Neural cell (in vitro differentiated cells): ENCODE measurements around the gene HOXB7. TPM values are rescaled to one million over a fixed set of nuclear protein-coding genes. Genes with fewer than 3 reads are reported as not detected.

Experiments
- H2AFZ ChIP-seq: fragments of 200-600, 300-800 bp; sonication (generic), shearing (Covaris generic); 2 replicates; pipeline ENCODE4 v1.6.0; 2014; ENCODE audit warnings: low read depth, mild to moderate bottlenecking, antibody characterized with exemption, low read length, moderate library complexity
- H3F3A ChIP-seq: fragments of 200-600 bp; shearing (Covaris generic); 2 replicates; pipeline ENCODE4 v1.6.1; 2016; ENCODE audit warnings: mild to moderate bottlenecking, moderate library complexity, mixed read lengths, antibody characterized with exemption, low read length; ENCODE audit not compliant: insufficient read depth, poor library complexity, severe bottlenecking
- H3K27ac ChIP-seq: fragments of 200-600, 300-800 bp; sonication (generic), shearing (Covaris generic); 2 replicates; pipeline ENCODE4 v1.5.1; 2014; ENCODE audit warnings: mild to moderate bottlenecking, low read length, moderate library complexity
- H3K27me3 ChIP-seq: fragments of 300-800, 200-600 bp; sonication (generic), shearing (Covaris generic); 2 replicates; pipeline ENCODE4 v1.6.0; 2014; ENCODE audit warnings: mild to moderate bottlenecking, low read depth, low read length, moderate library complexity; ENCODE audit not compliant: insufficient read depth
- H3K36me3 ChIP-seq: fragments of 300-800, 200-600 bp; sonication (generic), shearing (Covaris generic); 2 replicates; pipeline ENCODE4 v1.5.1; 2014; ENCODE audit warnings: mild to moderate bottlenecking, antibody characterized with exemption, low read length, moderate library complexity; ENCODE audit not compliant: insufficient read depth
- H3K4me2 ChIP-seq: fragments of 300-800, 200-600 bp; sonication (generic), shearing (Covaris generic); 2 replicates; pipeline ENCODE4 v1.6.0; 2014; ENCODE audit warnings: mild to moderate bottlenecking, low read length
- H3K4me3 ChIP-seq: fragments of 300-800, 200-600 bp; sonication (generic), shearing (Covaris generic); 2 replicates; pipeline ENCODE4 v1.5.1; 2014; ENCODE audit warnings: mild to moderate bottlenecking, low read length, moderate library complexity
- H3K79me2 ChIP-seq: fragments of 200-600 bp; shearing (Covaris generic); replicated peaks from 2 replicates; pipeline ENCODE4 v1.6.0; 2014; ENCODE audit warnings: mild to moderate bottlenecking, low read length, moderate library complexity; ENCODE audit not compliant: insufficient read depth
- H3K9ac ChIP-seq: fragments of 300-800, 200-600 bp; sonication (generic), shearing (Covaris generic); 2 replicates; pipeline ENCODE4 v1.6.1; 2016; ENCODE audit warnings: mild to moderate bottlenecking, low read length, mixed read lengths
- H3K9me2 ChIP-seq: fragments of 200-600 bp; shearing (Covaris generic); 2 replicates; pipeline ENCODE4 v1.6.1; 2016; ENCODE audit warnings: mild to moderate bottlenecking, low read length, mixed read lengths; ENCODE audit not compliant: insufficient read depth
- H3K9me3 ChIP-seq: fragments of 200-600, 300-800 bp; sonication (generic), shearing (Covaris generic); 2 replicates; pipeline ENCODE4 v1.6.1; 2016; ENCODE audit warnings: mild to moderate bottlenecking, mixed run types, low read length, moderate library complexity, mixed read lengths
- H4K20me1 ChIP-seq: fragments of 200-600 bp; shearing (Covaris generic); 2 replicates; pipeline ENCODE4 v1.6.1; 2016; ENCODE audit warnings: mild to moderate bottlenecking, mixed run types; ENCODE audit not compliant: insufficient read depth
- EP300 ChIP-seq: fragments of 450-650 bp; conservative IDR thresholded peaks from 2 replicates; pipeline ENCODE4 v1.6.1; 2014; ENCODE audit warnings: antibody characterized with exemption, mild to moderate bottlenecking, moderate library complexity; ENCODE audit not compliant: poor library complexity, severe bottlenecking
- EZH2 ChIP-seq: fragments of 200-600, 300-800 bp; shearing (Covaris generic), sonication (generic); IDR thresholded peaks from 2 replicates; pipeline ENCODE4 v1.6.1; 2014; ENCODE audit warnings: antibody characterized with exemption, low read length, borderline replicate concordance, mild to moderate bottlenecking; ENCODE audit not compliant: insufficient read depth, poor library complexity, severe bottlenecking
- MXI1 ChIP-seq: fragments of 450-650 bp; conservative IDR thresholded peaks from 2 replicates; pipeline ENCODE4 v1.6.1; 2014; ENCODE audit warnings: antibody characterized with exemption, mild to moderate bottlenecking; ENCODE audit not compliant: poor library complexity, severe bottlenecking
- POLR2AphosphoS5 ChIP-seq: IDR thresholded peaks from 2 replicates; pipeline ENCODE4 v1.6.1; 2012
- RAD21 ChIP-seq: fragments of 450-650 bp; conservative IDR thresholded peaks from 2 replicates; pipeline ENCODE4 v1.6.1; 2014; ENCODE audit warnings: antibody characterized with exemption, mild to moderate bottlenecking, moderate library complexity
- SMC3 ChIP-seq: fragments of 450-650 bp; conservative IDR thresholded peaks from 2 replicates; pipeline ENCODE4 v1.6.1; 2014; ENCODE audit warnings: antibody characterized with exemption, mild to moderate bottlenecking, moderate library complexity; ENCODE audit not compliant: poor library complexity
- TAF1 ChIP-seq: IDR thresholded peaks from 2 replicates; pipeline ENCODE4 v1.6.1; 2012; ENCODE audit warnings: low read depth
- polyA plus RNA-seq: library from polyadenylated mRNA; depleted of rRNA; stranded (reverse); fragments of >200 nt; gene quantifications from 2 replicates; pipeline ENCODE4 v1.2.3, GENCODE V29; 2014
- TF ChIP-seq, protein P1 (sequence below): fragments of 450-650 bp; IDR thresholded peaks from 2 replicates; pipeline ENCODE4 v1.5.1; 2014; ENCODE audit warnings: antibody characterized with exemption, mild to moderate bottlenecking, moderate library complexity; ENCODE audit not compliant: poor library complexity, severe bottlenecking
- TF ChIP-seq, protein P2 (sequence below): IDR thresholded peaks from 2 replicates; pipeline ENCODE4 v1.6.1; 2012; ENCODE audit warnings: borderline replicate concordance

HOXB7 gene
- polyA plus RNA-seq, 1 donor from 2014 or later: not detected

DNA sequence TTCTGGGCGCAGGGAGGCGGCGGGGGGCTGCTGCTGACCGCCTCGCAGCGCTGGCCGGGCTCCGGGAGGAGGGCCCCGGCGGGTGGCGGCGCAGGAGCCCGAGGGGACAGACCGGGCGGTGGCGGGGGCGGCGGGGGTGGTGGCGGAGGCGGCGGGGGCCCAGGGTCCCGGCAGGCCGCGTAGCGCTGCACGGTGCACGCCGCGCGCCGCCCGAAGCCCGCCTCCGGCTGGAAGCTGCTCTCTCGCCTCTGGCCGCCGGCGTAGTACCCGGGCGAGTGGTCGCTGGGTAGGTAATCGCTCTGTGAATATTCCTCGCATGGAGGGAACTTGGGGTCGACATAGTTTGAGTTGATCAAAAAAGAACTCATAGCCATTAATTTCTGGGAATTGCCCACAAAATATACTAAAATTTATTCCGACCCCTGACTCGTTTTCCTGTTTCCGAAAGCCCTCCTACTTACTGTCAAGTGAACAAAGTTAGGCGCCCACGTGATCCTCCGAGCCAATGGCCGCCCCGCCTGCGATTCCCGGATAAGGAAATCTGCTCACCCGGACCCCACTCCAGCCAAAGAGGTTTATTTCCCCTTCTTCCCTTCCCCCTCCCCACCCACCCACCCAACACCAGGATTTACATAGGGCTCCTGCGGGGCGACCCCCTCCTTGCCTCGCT lies 32.7 kb downstream of the HOXB7 start, which contains the start of gene HOXB4:
Gene HOXB4 (minus strand): TSS at position 405 of the 670 bp plus-strand sequence. CDS start 31 bp downstream, at position 374.
- Histone ChIP-seq H3K4me2 (no peak within 1 kb of the TSS), H3K4me3 (no peak within 1 kb of the TSS), H3K9ac (no peak within 1 kb of the TSS), H4K20me1 (no peaks in the 10 kb centered on the region), H2AFZ (no peak within 1 kb of the TSS), H3K79me2 (no peaks in the 10 kb centered on the region), H3K9me2 (no peaks in the 10 kb centered on the region), H3K27ac (no peak within 1 kb of the TSS), H3K9me3 (no peaks in the 10 kb centered on the region), H3K27me3 (peaks cover 98% of the 10 kb centered on the region), H3F3A (no peaks in the 10 kb centered on the region), H3K36me3 (no peaks in the 10 kb centered on the region)
- TF ChIP-seq, protein P1, sequence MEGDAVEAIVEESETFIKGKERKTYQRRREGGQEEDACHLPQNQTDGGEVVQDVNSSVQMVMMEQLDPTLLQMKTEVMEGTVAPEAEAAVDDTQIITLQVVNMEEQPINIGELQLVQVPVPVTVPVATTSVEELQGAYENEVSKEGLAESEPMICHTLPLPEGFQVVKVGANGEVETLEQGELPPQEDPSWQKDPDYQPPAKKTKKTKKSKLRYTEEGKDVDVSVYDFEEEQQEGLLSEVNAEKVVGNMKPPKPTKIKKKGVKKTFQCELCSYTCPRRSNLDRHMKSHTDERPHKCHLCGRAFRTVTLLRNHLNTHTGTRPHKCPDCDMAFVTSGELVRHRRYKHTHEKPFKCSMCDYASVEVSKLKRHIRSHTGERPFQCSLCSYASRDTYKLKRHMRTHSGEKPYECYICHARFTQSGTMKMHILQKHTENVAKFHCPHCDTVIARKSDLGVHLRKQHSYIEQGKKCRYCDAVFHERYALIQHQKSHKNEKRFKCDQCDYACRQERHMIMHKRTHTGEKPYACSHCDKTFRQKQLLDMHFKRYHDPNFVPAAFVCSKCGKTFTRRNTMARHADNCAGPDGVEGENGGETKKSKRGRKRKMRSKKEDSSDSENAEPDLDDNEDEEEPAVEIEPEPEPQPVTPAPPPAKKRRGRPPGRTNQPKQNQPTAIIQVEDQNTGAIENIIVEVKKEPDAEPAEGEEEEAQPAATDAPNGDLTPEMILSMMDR: no peak
- TF ChIP-seq RAD21: no peak
- TF ChIP-seq SMC3: no peak
- TF ChIP-seq MXI1: no peak
- TF ChIP-seq EZH2: no peak
- no peak for TF ChIP-seq POLR2AphosphoS5
- TF ChIP-seq, protein P2, sequence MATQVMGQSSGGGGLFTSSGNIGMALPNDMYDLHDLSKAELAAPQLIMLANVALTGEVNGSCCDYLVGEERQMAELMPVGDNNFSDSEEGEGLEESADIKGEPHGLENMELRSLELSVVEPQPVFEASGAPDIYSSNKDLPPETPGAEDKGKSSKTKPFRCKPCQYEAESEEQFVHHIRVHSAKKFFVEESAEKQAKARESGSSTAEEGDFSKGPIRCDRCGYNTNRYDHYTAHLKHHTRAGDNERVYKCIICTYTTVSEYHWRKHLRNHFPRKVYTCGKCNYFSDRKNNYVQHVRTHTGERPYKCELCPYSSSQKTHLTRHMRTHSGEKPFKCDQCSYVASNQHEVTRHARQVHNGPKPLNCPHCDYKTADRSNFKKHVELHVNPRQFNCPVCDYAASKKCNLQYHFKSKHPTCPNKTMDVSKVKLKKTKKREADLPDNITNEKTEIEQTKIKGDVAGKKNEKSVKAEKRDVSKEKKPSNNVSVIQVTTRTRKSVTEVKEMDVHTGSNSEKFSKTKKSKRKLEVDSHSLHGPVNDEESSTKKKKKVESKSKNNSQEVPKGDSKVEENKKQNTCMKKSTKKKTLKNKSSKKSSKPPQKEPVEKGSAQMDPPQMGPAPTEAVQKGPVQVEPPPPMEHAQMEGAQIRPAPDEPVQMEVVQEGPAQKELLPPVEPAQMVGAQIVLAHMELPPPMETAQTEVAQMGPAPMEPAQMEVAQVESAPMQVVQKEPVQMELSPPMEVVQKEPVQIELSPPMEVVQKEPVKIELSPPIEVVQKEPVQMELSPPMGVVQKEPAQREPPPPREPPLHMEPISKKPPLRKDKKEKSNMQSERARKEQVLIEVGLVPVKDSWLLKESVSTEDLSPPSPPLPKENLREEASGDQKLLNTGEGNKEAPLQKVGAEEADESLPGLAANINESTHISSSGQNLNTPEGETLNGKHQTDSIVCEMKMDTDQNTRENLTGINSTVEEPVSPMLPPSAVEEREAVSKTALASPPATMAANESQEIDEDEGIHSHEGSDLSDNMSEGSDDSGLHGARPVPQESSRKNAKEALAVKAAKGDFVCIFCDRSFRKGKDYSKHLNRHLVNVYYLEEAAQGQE: no peak
- TF ChIP-seq EP300: no peak
- TF ChIP-seq TAF1: no peak

DNA sequence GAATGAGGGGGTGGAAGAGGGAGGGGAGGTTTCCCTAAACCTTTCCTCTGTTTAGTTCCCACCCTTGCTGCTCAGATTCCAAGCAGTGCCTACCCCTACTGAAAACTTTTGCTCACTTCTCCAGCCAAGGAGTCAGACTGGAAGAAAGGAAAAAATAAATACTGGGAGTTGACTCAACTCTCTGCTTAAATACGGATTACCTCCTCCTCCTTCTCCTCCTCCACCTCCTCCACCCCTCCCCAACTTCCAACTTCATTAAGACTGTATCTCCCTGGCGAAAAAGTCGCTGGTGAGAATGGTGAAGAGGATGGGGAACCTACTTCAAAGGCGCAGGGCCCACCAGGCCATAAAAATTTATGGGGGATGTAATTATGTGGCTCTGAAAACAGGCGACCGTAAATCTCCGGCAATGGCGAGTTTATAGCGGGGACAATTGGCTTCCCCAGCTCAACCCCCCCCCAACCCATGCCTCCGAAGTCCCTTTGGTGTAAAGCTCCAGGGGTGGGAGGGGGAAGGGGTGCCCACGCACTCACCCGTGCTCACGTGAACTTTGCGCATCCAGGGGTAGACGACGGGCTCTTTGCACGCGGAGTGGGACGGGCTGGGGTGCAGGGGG lies 33.4 kb downstream of the HOXB7 start:
- Histone ChIP-seq H4K20me1 (no peaks in the 10 kb centered on the region), H3K79me2 (no peaks in the 10 kb centered on the region), H3K9me3 (no peaks in the 10 kb centered on the region), H2AFZ (no peak overlapping the region), H3K9ac (no peak overlapping the region), H3F3A (no peaks in the 10 kb centered on the region), H3K9me2 (no peaks in the 10 kb centered on the region), H3K4me3 (no peak overlapping the region), H3K36me3 (no peaks in the 10 kb centered on the region), H3K27me3 (peaks cover 98% of the 10 kb centered on the region), H3K27ac (no peak overlapping the region), H3K4me2 (no peak overlapping the region)
- TF ChIP-seq MXI1 (no peak), POLR2AphosphoS5 (no peak), EP300 (no peak), RAD21 (no peak), TAF1 (no peak), SMC3 (no peak), EZH2 (no peak)
- TF ChIP-seq, protein P1: no peak
- TF ChIP-seq, protein P2: no peak
